Pulmonary artery endothelial cell (primary cell): ENCODE results near the gene NRARP. TPM values are rescaled to one million over a fixed set of nuclear protein-coding genes. Genes with fewer than 3 reads are reported as not detected.
"Not testable (repeated sequence)": the region's sequence is repeated elsewhere in the genome, so short reads cannot be mapped to it uniquely, and the experiment has no call there.

ENCODE experiments used
- DNase-seq: peaks from one replicate; pipeline ENCODE4 v3.0.0-alpha.2; 2011; ENCODE audit warnings: low read depth, low spot score
- total RNA-seq: library from RNA; depleted of rRNA; stranded (reverse); fragments of >200 nt; gene quantifications from 2 replicates; pipeline ENCODE4 v1.2.3, GENCODE V29; 2014

The NRARP gene, protein sequence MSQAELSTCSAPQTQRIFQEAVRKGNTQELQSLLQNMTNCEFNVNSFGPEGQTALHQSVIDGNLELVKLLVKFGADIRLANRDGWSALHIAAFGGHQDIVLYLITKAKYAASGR
- 14.0 and 16.0 TPM in 2 replicates for total RNA-seq

DNA sequence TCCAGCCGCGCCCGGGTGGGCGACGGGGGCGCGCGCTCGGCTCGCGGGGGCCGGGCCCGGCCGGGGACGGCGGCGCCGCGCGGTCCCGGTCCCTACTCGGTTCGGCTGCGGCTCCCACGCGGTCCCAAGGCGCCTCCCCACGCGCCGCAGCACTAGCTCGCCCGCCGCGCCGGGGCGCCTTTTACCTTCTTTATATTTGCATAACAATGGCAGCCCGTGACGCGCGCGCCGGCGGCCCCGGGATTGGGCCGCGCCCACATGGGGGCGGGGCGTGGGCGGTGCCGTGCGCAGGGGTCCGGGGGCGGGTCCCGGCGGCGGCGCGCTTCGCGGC, at the start of gene NRARP:
Gene NRARP, minus strand, starts transcription at position 154 of the 331 bp plus-strand sequence. CDS start 343 bp downstream, outside the sequence.
- no peak for DNase-seq

DNA sequence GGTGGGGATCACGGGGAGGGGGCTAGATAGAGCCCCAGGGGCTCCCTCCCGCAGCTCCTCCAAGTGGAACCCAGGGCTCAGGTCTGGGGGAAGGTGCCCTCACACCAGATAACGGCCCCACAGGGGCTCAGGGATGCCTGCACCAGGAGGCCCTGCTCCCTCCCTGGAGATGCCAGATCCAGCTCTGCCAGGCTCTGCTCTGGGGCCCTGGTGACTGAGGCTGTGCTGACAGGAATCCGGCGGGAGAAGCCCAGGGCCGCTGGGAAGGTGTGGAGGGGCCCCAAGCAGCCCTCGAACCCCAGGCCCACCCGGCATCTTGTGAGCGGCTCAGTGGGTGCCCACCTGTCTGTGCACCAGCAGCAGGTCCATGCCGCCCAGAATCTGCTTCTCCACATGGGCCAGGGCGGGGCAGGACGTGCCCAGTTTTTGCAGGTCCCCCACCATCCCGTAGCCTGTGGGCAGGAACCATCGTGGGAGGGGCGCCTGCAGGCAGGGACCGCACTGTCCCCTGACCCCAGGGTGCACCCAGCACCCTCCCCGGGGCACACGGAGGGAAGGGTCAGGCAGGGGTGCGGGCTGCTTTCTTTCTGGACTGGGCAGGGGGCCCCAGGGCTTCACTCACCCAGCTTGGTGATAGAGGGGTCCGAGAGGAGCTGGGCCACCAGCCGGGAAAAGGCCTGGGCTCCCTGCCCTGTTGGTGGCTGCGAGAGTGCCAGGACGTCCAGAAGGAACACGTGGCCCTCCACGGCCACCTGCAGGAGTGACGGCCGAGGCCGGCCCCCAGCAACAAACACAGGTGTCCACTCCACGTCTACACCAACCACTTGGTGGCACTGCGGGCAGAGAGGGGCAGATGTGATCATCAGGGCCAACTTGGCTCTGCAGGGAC, 48.9 kb upstream of the NRARP start:
- no peak for DNase-seq

GRCh38 chr9:137349471-137350033, 47.5 kb upstream of the NRARP start:
- no peak for DNase-seq

DNA sequence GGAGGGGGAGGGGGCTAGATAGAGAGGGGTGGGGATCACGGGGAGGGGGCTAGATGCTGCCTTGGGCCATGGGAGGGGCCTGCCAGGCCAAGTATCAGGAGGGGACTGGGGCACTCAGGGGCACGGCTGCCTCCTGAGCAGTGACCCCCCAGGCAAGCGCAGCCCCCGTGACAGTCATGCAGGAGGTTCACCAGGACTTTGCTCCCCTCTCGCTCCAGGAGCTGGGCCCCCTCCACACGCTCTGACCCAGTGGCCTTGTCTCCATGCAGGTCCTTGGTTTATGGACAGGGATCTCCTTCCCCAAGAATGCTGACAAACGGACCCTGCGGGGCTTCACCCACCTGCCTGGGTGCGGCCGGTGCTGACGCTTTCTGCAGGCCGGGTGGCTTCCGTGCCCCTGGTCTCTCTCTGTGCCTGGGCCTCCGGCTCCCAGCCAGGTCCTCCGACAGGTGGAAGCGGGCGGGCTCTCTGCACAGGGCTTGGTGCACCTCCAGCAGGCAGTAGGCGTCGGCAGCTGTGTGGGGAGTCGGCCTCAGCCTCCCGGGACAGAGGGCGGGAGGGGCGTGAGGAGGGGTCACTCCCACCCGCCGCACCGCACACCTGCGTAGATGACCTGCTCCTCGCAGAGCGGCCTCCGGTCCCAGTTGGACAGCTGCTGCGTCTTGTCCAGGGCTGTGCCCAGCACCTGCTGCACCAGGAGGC, 46.8 kb upstream of the NRARP start:
- no peak for DNase-seq

DNA sequence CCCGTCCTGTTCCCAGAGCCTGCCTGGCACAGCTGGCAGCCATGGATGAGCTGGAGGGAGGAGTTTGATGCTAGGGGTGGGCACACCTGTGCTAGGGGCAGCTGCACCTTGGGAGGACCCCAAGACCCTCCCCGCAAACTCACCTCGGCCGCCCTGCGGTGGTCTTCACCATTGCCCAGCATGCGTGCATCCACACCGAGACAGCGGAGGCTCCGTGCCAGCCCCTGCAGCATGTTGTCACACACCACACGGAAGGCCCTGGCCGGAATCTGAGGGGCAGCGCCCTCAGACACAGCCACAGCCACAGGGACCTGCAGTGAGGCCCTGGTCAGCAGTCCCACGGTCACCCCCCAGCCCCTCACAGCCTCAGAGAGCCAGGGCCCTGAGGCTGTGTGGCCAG, 45.9 kb upstream of the NRARP start:
- DNase-seq, result no peak

DNA sequence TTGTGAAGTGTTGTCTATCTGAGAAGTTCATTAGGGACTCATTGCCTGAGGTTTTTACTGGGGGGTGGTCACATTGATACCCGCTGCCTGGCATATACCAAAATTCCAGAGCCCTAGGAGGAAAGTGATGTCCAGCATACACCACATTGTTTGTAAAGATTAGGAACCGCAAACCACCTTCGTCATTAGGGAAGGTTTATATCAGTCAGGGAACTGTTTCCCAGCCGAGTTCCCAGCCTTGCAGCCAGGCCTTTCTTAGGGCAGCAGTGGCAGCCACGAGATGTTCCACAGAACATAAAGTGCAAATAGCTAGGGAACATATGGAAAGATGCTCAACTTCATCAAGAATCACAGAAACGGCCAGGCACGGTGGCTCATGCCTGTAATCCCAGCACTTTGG, 40.4 kb upstream of the NRARP start:
- no peak for DNase-seq

DNA sequence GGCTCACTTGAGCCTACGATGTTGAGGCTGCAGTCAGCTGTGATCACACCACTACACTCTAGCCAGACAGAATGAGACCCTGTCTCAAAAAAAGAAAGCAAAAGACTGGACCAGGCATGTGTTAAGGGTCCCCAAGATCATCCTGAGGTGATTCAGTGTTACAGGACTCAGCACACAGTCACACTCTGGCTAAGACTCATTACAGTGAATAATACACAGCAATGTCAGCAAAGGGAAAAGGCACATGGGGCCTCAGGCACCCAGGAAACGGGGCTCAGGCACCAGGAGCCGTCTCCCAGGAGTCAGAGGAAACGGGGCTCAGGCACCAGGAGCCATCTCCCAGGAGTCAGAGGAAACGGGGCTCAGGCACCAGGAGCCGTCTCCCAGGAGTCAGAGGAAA, 39.2 kb upstream of the NRARP start:
- DNase-seq, result no peak

DNA sequence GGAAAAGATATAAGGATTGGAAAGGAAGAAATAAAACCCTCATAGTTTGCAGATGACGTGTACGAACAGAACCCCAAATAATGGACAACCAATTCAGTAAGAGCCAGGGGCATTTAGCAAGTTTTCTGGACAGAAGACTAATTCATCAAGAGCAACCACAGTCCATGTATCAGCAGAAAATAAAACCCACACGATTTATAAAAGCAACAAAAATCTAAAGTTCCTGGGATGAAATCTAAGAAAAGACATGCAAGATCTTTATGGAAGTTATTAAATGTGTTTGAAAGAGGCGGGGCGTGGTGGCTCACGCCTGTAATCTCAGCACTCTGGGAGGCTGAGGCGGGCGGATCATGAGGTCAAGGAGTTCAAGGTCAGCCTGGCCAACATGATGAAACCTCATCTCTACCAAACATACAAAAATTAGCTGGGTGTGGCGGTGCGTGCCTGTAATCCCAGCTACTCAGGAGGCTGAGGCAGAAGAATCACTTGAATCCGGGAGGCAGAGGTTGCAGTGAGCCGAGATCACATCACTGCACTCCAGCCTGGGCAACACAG, 37.9 kb upstream of the NRARP start:
- DNase-seq, result not testable (repeated sequence)

DNA sequence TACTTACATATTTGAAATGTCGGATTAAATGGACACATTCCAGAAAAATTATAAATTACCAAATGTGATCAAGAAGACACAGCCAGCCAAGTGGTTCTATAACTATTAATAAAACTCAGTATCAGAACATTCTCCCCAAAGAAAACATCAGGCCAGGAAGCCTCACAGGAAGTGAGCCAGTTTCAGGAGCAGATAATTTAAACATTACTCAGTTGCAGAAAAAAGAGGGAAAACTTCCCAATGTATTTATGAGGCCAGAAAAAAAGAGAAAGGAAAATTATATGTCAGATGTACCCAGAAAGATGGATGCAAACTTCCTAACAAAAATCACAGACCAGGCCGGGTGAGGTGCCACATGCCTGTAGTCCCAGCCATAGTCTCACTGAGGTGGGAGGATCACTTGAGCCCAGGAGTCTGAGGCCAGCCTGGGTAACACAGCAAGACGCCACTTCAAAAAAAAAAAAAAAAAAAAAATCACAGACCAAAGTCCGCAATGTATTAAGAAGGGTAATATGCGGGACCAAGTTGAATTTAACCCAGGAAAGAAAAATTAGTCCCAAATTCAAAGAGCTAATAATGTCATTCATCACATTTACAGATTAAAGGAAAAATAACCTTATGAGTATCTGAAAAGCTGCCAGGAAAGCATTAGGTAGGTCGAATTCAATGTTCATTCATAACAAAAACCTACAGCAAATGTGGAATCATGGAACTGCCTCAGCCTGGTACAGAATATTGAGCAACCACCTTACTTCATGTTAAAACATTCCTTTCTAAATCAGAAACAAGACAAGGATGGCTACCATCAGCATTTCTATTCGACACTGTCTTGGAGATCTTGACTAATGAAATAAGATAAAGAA, 37.2 kb upstream of the NRARP start:
- peak; percentile 40 for DNase-seq

DNA sequence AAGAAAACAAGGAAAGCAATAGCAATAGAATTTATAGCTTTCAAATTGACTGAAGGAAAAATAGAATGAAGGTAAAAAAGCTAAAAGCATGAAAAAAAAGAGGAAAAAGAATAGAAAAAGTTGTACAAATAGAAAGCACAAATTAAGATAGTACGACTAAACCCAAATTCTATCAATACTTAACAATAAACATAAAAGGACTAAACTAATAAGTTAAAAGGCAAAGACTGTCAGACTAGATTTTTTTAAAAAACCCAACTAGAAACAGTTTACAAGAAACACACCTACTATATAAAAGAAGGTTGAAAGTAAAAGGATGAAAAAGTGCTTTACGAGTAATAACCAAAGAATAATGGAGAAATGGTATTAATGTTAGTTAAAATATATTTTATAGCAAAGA, 34.7 kb upstream of the NRARP start:
- no peak for DNase-seq

DNA sequence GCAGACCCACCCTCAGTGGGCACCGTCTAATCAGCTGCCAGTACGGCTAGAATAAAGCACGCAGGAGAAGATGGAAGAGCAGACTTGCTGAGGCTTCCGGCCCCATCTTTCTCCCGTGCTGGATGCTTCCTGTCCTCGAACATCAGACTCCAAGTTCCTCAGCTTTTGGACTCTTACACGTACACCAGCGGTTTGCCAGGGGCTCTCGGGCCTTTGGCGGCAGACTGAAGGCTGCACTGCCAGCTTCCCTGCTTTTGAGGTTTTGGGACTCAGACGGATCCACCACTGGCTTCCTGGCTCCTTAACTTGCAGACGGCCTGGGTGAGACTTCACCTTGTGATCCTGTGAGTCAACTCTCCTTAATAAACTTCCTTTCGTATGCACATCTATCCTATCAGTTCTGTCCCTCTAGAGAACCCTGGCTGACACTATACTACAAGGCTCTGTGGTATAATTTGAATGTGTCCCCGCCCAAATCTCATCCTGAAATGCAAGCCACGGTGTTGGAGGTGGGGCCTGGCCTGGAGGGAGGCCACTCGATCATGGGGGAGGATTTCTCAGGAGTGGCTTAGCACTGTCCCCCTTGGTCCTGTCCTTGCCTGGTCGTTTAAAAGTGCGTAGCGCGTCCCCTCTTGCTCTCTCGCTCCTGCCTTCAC, 31.1 kb upstream of the NRARP start:
- no peak for DNase-seq

DNA sequence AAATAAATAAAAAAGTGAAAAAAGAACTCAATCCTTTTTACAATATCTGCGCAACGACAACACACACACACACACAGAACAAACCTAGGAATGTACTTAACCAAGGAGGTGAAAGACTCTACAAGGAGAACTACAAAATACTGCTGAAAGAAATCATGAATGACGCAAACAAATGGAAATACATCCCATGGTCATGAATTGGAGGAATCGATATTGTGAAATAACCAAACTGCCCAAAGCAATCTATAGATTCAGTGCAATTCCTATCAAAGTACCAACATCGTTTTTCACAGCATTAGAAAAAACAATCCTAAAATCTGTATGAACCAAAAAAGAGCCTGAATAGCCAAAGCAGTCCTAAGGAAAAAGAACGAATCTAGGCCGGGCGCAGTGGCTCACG, 29.9 kb upstream of the NRARP start:
- DNase-seq, result no peak

DNA sequence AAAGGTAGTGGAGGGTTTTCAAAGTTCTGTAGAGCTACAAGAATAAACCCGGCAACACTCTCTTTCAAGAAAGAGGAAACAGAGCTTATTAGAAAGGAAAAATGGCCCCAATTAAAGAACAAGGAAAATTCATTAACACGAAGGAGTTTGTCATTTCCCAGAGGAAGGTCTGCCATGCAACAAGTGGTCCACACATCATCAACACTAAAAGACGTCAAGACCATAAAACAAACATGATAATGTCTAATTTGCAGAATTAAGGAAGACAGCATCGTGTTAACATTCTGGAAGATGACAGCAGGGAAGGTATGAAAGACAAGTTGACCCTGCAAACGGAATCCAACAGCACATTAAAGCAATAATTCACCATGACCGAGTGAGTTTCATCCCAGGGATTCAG, 28.6 kb upstream of the NRARP start:
- no peak for DNase-seq

DNA sequence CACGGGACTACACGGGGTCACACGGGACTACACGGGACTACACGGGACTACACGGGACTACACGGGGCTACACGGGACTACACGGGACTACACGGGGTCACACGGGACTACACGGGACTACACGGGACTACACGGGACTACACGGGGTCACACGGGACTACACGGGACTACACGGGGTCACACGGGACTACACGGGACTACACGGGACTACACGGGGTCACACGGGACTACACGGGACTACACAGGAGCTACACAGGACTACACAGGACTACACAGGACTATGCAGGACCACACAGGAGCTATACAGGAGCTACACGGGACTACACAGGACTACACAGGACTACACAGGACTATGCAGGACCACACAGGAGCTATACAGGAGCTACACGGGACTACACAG, 27.5 kb upstream of the NRARP start:
- not testable (repeated sequence) for DNase-seq

- not testable (repeated sequence) for DNase-seq
Measured at GRCh38 chr9:137327641-137328550, 25.8 kb upstream of the NRARP start.

- no peak for DNase-seq
Measured at GRCh38 chr9:137326445-137327065, 24.5 kb upstream of the NRARP start.

GRCh38 chr9:137325799-137326198, 23.7 kb upstream of the NRARP start:
- no peak for DNase-seq

DNA sequence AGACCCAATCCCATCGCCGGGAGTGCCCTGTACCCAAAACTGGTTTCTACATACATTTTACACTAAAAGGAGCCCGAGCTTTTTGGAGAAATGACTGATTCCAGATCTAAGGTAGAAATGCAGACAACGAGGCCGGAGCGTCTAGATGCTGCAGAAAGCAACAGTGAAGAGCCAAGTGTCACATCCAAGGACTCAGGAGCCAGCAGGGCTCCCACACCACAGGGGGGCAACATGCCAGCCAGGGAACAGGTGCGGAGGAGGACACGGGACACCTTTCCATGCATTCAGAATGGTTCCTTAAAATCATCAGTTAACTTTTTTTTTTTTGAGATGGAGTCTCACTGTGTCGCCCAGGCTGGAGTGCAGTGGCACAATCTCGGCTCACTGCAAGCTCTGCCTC, 23.1 kb upstream of the NRARP start:
- DNase-seq, result no peak
